MV-4-11 (cell line): ENCODE results near the gene ZNF106.

Experiments
- DNase-seq: peaks from one replicate; lab custom pipeline; 2025; lab: John Stamatoyannopoulos, UW

ZNF106 gene

DNA sequence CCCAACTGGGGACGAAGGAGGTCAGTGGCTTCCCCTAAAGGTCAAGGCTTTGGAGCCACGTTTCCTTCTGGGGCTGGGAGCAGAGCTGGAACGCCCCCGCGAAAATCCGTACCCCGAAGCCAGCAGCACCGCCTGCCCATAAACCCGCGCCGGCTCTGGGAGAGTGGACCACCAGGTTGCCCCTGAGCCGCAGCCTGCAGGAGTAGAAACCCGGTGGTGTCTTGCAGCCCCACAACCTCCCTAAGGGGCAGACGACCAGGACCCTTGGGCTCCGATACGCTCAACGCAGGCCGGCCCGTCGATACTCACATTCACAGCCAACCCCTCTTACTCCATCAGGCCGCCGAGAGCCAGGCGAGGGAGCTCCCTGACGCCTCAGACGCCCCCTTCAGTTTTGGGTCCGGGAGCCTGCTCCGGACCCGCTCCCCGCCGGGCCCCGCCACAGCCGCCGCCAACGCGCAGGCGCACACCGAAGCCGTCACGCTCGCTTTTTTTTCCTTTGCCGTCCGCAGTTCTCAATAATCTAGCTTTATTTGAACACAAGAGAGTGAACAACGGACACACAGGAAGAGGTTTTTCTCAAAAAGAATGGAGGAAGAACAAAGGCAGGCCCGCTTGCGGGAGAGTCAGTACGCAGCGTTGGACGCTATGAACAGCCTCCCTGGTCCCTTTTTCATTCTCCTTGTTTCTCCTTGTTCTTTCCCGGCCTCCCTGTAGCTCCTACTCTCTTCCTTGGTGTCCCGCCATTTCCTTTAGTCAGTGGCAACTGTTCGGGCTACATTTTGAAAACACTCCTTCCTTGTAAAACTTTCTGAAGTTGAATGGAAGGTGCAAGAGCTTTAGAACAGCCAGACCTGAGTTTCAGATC is at the start of gene ZNF106:
Gene ZNF106, minus strand, starts transcription at position 471 of the 868 bp plus-strand sequence. CDS start 18,852 bp downstream, outside the sequence.
- peak; percentile 89 for DNase-seq

DNA sequence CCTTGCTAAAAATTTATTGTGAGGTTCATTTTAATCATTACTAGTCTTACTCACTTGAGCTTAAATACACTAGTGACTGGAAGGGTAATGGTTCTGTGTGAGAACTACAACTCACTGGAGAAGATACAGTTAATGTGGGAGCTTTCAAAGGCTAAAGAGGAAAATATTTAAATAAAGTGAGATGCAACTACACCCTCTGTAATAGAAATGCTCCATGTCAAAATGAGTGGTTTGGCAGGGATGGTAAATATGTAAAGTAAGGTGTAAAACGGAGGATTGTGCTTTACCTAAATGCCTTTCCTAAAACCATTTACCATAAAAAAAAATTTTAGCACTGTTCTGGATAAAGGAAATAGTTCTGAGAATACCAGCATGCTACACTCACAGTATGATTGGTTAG is 42.3 kb upstream of the ZNF106 start:
- no peak for DNase-seq

DNA sequence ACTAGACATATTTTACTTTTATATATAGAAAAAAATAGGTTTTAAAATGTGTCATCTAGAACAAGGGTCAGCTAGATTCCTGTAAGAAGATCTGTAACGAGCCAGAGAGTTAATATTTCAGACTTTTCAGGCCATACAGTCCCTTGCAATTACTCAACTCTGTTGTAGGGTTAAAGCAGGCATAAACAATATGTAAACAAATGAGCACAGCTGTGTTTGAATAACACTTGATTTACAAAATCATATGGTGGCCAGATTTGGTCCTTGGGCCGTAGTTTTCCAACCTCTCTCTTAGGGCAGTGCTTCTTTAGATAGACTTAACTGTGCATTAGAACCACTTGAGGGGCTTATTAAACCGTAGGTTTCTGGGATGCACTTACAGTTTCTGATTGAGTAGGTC is 38.0 kb upstream of the ZNF106 start:
- DNase-seq: no peak

DNA sequence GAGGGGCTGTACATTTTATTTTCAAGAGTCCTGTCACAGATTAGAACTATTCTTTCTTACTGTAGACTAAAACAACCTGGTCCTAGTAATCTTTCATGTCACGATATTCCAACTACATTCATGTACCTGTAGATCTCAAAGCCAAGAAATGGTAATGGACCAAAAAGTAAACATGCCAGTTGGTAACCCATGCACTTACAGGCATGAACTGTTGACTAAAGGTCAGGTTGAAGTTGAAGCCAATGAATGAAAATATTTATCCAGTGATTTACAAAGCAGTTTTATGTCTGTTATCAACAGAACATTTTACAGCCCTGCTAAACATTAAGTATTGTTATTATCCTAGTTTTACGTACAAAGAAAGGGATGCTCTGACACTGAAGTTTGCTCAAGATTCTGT is 32.4 kb upstream of the ZNF106 start:
- DNase-seq: no peak

DNA sequence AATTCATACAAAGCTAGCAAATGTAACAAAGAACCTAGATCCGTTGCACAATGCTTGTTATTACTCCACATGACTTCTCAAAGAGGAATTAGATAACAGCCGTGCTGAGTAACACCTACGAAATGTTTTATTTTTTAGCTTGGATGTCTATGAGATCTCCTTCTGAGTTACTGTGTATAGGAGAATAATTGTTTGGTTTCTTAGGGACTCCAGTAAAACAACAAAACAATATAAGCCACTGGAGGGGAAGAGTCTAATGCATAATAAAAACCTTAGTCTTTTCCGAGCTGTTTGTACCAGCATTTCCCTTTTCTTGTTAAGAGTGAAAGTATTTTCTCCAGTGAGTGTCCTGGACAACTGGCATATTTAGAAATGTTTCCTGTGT is 20.1 kb upstream of the ZNF106 start:
- peak; percentile 64 for DNase-seq

DNA sequence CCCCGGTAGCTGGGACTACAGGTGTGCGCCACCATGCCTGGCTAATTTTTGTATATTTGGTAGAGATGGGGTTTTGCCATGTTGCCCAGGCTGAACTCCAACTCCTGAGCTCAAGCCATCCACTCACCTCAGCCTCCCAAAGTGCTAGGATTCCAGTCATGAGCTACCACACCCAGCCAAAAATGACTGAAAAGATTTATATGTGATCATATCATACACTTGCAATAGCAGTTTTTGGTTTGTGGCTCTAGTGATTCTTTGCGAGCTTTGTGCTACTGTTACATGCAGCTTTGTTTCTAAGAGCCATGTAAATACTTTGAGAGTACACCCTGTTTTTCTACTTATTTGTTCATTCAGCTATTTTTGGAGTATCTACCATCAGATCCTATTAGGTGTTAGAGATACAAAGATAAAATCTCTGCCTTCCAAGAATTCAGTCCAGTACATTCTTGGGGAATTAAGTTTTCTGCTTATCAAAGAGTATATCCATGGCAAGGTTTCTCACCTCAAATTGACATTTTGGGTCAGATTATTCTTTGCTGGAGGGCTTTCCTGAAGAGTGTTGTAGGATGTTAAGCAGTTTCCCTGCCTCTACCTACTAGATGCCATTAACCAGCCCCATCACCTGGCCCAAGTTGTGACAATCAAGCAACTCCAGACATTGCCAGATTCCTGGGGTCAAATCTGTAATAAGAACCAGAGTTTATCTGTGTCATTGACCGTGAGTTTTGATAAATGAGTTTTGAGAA is 19.5 kb upstream of the ZNF106 start:
- no peak for DNase-seq

DNA sequence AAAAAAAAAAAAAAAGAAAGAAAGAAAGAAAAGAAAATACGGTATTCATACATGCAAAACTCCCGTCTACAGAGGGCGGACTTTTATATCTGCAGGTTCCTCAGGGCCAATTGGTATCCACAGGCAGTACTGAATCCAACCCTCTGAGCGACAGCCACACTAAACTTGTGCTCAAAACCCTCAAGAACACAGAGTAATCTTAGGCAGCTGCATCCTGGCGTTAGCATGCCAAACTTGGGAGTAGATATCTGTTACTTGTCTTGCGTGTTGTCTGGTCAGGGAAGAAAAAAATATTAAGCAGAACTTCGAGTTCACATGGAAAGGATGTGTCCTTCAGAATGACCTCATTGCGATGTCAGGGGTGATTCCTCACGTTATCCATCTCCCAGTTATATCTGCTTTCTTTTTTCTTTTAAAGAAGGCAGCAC is 17.3 kb upstream of the ZNF106 start:
- DNase-seq: no peak

DNA sequence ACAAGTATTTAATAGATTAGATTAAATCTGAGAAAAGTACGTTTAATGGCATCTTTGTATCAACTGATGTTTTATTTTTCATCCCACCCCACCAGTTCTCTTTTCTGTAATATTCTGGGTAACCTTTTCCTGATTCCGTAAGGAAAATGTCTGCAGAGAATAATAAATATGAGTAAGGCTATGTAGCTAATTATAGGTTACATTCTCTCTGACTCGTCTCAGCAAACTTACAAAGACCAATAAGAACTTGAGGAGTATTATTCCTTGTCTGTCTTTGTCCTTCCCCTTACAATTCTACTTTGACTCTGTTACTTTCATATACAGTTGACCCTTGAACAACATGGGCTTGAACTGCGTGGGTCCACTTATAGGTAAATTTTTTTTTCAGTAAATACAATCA is 16.6 kb upstream of the ZNF106 start:
- DNase-seq: no peak

DNA sequence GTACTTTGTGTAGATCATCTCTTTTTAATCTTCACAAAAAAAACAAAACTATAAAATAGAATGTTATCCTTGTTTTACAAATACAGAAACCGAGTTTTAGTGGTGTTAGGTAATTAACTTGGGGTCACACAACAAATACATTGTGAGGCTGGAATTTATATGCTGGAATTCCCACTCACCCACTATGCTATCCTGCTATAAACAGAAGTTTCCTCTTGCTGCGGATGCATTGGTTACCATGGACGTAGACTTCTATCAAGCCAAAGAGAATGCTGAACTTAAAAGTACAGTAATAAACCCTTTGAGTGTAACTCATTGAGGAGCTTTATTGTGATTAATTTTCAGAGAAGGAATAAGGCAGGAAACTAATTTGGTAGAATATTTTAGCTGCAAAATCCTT is 13.7 kb upstream of the ZNF106 start:
- no peak for DNase-seq

DNA sequence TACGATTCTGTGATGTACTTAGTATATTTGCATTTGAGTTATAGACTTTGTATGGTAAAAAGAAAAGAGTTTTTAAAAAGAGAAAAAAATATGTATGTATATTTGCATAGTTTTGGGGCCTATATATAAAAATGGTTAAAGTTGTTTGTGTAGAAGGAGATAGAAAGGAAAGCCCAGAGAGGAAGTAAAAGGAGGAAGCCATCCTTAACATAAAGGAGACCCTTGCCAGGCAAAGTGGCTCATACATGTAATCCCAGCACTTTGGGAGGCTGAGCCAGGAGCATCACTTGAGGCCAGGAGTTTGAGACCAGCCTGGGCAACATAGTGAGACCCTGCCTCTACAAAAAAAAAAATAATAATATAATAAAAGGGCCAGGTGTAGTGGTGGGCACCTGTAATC is 12.9 kb upstream of the ZNF106 start:
- DNase-seq: peak; percentile 37

DNA sequence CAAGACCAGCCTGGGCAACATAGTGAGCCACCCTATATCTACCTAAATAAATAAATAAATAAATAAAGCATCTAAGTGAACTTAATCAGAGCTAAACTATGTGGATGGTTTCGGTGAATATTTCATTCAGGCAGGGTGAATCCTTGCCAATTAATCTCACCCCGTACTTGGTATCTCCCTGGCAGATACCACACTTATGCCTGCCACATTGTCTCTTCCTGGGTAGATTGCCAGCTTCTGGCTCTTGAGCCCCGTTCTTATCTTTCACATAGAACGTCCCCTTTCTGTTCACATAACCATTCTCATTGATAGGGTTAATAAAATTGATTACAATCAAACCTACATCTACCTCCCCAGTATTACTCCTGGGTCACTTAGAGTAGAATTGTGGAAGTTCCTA is 11.5 kb upstream of the ZNF106 start:
- no peak for DNase-seq

DNA sequence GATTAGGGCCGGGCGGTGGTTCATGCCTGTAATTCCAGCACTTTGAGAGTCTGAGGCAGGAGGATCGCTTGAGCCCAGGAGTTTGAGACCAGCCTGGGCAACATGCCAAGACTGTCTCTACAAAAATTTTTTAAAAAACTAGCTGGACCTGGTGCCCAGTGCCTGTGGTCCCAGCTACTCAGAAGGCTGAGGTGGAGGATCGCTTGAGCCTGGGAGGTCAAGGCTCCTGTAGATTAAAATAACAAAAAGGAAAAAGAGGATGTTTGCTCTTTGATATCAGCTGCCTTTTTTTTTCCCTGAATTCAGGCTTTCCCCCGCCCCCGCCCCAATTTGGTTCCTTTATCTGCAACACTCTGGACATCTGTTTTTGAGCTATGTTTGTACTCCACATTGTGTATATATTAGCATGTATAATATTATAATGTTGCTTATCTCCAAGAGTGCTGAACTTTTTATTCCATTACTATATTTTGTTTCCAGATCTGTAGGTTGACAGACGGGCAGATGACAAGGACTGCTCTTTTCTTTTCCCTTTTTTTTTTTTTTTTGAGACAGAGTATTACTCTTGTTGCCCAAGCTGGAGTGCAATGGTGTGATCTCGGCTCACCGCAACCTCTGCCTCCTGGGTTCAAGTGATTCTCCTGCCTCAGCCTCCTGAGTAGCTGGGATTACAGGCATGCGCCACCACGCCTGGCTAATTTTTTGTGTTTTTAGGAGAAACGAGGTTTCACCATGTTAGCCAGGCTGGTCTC is 9.1 kb upstream of the ZNF106 start:
- DNase-seq: no peak

DNA sequence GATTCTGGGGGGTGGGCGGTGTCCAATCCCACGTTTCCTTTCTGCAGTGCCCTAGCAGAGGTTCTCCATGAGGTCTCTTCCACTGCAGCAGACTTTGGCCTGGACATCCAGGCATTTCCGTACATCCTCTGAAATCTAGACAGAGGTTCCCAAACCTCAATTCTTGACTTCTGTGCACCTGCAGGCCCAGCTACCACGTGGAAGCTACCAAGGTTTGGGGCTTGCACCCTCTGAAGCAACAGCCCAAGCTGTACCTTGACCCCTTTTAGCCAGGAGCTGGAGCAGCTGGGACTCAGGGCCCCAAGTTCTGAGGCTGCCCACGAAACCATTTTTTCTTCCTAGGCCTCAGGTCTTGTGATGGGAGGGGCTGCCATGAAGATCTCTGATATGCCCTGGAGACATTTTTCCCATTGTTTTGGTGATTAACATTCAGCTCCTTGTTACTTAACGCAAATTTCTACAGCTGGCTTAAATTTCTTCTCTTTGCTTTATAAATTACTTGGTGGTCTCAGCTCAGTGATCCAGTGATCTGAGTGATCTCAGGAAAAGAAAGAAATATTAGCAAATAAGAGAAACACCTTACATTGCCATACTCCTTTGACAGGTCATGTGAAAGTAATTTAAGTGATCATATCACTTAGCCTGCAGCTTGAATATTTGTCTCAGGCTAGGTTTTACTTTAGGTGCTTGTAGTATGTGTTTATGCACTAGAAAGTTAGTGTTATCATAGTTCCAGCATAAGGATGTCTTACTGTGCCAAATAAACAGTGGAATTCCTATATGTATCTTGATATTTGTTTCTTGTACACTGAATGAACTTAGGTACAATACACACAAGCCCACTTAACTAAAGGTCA is 7.5 kb upstream of the ZNF106 start:
- DNase-seq: no peak

DNA sequence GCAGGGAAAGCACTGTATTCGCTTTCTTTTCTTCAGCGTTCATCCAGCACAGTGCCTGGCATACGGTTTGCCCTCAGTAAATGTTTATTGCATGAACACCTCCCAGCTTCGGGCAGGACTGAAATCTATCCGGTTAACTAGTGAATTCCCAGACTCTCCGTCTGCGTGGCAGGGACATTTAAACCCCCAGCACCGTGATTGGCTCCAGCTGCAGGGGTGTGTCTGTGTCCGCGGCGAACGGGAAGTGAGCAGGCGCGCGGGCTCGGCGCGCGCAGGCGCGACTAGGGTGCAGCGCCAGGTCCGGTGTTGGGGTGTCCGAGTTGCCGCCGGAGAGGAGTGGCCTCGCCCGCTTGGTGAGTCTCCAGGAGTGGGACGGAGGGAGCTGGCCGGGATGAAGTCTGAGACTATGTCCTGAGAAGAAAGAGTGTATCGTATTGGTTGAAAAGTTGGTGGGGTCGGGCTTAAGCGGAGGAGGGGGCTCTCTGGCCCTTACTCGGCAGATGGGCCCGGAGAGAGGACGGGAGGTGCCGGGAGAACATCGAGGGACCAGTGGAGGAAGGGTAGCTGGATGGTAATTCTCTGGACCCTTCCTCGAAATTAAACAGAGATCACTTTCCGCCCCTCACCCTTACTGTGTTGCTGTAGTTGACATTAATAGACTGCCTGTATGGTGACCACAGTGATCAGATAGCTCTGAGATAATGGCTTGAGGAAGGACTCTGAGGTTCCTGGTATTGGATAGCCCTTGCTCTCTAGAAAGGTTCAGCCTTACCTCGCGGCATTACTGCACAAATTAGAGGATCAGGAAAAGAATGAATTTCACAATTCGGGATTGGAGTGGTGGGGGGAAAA is 4.6 kb upstream of the ZNF106 start, which contains the start of gene SNAP23:
Gene SNAP23, plus strand, starts transcription at position 274 of the 852 bp plus-strand sequence. CDS start 16,213 bp downstream, outside the sequence.
- DNase-seq: peak; percentile 83

DNA sequence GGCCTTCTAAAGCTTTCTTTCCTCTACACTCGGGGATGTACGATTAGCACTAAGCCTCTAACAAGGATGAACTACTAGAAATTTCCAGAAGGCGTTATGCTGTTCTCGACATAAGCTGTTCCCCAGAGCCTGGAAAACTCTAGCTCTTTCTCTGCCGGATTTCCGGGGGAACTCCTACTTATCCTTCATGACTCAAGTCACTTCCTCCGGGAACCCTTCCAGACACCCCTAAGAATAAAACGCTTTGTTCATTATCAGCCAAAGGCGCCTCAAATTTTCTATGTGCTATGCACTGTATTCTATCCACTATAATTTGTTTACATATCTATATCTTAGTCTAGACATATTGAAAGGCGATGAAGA is 4.0 kb upstream of the ZNF106 start:
- DNase-seq: no peak

DNA sequence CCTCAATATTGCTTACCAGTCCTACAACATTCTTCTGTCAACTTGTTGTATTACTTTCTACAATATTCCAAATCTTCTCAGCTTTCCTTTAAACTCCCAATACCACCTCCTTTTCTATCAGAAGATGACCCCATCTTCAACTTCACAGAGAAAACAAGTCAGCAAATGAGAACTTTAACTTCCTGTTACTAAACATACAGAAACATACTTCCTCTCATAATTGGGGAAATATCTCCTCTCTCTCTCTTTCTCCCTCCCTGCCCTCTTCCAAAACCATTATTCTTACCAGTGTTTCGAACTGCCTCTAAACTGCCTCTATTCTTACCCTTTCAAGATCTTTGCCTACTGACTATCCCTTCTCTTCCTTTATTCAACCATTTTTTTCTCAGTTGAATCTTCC is 2.7 kb upstream of the ZNF106 start:
- peak; percentile 76 for DNase-seq

DNA sequence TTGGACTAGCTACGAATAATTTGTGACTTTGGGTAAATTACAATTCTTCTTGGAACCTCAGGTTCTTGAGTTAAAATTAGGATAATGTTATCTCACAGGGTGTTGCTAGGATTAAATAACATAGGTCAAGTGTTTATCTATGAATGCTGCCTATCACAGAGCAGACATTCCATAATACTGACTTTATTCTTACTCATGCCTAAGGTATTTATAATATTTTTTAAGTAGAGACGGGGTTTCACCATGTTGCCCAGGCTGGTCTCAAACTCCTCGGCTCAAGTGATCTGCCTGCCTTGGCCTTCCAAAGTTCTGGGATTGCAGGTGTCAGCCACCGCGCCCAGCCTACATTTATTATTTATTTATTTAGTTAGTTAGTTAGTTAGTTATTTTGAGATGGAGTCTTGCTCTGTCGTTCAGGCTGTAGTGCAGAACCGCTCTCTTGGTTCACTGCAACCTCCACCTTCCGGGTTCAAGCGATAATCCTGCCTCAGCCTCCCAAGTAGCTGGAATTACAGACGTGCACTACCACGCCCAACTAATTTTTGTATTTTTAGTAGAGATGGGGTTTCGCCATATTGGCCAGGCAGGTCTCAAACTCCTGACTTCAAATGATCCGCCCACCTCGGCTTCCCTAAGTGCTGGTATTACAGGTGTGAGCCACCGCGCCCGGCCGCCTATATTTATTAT is 741 bp upstream of the ZNF106 start:
- DNase-seq: no peak

DNA sequence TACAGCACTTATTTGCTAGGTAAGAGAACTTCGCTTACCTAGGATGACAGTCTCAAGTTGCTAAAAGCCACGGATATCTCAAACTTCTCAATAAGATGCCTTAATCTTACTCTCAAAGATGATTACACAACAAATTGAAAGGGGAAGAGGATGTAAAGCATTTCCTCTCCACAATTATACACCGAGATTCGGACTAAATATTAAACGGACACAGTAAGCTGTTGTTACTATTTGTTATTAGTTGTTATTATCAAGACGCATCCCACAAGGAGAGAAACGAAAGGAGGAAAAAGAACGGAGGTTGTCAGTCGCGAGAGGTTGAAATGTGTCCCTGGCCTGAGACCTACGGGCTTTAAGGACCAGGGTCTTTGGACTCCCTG is 660 bp downstream of the ZNF106 start:
- DNase-seq: peak; percentile 72

DNA sequence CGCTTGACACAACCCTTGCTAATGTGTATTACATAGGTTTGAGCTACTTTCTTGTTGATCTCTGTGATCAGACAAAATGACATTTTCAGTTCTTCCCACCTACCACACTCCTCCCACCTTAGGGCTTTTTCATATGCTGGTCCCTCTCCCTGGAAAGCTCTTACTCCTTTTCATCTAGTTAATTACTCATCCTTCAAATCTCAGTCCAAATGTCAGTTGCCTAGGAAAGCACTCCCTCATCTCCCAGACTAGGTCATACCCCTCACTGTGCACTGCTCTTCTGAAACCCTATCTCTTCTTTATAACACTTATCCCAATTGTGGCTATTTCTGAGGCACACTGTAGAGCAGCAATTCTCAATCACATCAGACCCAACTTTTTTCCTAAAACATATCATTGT is 7.3 kb downstream of the ZNF106 start:
- DNase-seq: no peak

DNA sequence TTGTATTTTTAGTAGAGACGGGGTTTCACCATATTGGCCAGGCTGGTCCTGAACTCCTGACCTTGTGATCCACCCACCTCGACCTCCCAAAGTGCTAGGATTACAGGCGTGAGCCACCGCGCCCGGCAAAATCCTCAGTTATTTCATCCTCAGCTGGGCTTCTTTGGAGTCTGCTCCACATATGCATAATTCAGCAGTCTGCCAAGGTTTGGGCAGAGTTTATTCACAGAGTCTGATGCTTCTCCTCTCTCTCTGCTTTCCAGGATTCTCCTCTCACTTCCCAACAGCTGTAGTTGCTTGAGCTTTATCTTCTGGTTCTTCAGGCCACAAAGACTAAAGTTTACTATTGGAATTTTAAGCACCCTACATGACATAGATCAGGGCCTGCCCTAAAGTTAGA is 8.2 kb downstream of the ZNF106 start:
- no peak for DNase-seq
